Parathyroid adenoma (tissue), 2 donors: Measurements from ENCODE around the gene TNPO1.
"Not testable (repeated sequence)": the region's sequence is repeated elsewhere in the genome, so short reads cannot be mapped to it uniquely, and the experiment has no call there.

Experiments
- H2AFZ ChIP-seq: fragments of 300-600 bp; sonication (generic); one replicate; pipeline ENCODE4 v1.7.0; 2017; ENCODE audit warnings: antibody characterized with exemption, mild to moderate bottlenecking
- H3K27ac ChIP-seq: fragments of 300-600 bp; sonication (generic); one replicate; pipeline ENCODE4 v1.7.0; 2017
- H3K27me3 ChIP-seq: fragments of 300-600 bp; sonication (generic); one replicate; pipeline ENCODE4 v1.7.0; 2017; ENCODE audit warnings: low read length; ENCODE audit not compliant: control insufficient read depth, insufficient read depth
- H3K36me3 ChIP-seq: fragments of 300-600 bp; sonication (generic); one replicate; pipeline ENCODE4 v1.7.0; 2017; ENCODE audit warnings: low read length; ENCODE audit not compliant: control insufficient read depth, insufficient read depth
- H3K4me1 ChIP-seq: fragments of 300-600 bp; sonication (generic); one replicate; pipeline ENCODE4 v1.7.0; 2017; ENCODE audit warnings: control low read depth
- H3K4me2 ChIP-seq: fragments of 300-600 bp; sonication (generic); one replicate; pipeline ENCODE4 v1.7.0; 2017; ENCODE audit warnings: low read length
- H3K4me3 ChIP-seq: fragments of 300-600 bp; sonication (generic); one replicate; pipeline ENCODE4 v1.7.0; 2017; ENCODE audit warnings: low read depth, low read length
- H3K79me2 ChIP-seq: fragments of 300-600 bp; sonication (generic); one replicate; pipeline ENCODE4 v1.7.0; 2017; ENCODE audit warnings: control low read depth
- H3K9ac ChIP-seq: fragments of 300-600 bp; sonication (generic); one replicate; pipeline ENCODE4 v1.7.0; 2017; ENCODE audit warnings: mild to moderate bottlenecking
- H3K9me3 ChIP-seq: fragments of 300-600 bp; sonication (generic); one replicate; pipeline ENCODE4 v1.7.0; 2017; ENCODE audit warnings: low read length; ENCODE audit not compliant: control insufficient read depth
- TF ChIP-seq, protein P1 (sequence below): fragments of 300-600 bp; sonication (generic); IDR thresholded peaks from one replicate; pipeline ENCODE4 v1.7.0; 2017; ENCODE audit warnings: antibody characterized with exemption, mild to moderate bottlenecking
- donor health status: primary hyperparathyroidism.

TNPO1 gene

DNA sequence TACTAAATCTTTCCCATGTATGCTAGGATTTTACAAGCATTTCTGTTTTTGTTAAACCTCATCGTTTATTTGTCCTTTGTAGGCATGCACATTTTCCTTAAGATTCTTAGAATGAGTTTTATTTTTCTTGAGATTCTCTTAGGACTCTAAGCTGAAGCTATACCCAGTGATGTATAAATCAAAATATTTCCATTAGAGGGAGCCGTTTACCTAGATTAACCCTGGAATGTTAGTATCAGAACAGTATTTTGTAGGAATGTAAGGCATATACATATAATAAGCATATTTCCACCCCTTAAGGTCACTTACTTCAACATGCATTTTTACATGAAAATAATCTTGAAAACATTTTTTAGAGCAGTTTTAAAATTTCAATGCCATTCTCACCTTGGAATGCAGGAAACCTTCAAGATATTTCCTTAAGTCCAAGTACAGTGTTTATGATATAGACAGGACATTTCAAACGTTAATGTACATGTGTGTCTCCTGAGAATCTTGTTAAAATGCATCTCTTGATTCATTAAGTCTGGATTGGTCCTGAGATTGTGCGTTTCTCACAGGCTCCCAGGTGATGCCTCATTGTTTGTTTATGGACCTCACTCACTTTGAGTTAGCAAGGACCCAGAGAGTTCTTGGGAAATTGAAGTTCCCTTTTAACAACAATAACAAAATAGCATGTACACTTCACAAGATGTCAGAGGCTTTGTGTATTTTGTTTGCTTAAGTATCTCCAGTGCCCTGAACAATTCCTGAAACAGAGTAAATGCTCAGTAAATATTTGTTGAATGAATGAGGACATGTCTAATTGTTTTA is 104.4 kb downstream of the TNPO1 start:
- TF ChIP-seq, protein P1, sequence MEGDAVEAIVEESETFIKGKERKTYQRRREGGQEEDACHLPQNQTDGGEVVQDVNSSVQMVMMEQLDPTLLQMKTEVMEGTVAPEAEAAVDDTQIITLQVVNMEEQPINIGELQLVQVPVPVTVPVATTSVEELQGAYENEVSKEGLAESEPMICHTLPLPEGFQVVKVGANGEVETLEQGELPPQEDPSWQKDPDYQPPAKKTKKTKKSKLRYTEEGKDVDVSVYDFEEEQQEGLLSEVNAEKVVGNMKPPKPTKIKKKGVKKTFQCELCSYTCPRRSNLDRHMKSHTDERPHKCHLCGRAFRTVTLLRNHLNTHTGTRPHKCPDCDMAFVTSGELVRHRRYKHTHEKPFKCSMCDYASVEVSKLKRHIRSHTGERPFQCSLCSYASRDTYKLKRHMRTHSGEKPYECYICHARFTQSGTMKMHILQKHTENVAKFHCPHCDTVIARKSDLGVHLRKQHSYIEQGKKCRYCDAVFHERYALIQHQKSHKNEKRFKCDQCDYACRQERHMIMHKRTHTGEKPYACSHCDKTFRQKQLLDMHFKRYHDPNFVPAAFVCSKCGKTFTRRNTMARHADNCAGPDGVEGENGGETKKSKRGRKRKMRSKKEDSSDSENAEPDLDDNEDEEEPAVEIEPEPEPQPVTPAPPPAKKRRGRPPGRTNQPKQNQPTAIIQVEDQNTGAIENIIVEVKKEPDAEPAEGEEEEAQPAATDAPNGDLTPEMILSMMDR: no peak
- no peaks in the 10 kb centered on the region for H3K79me2 ChIP-seq
- no peaks in the 10 kb centered on the region for H3K27me3 ChIP-seq
- no peak overlapping the region for H3K9ac ChIP-seq
- H3K4me3 ChIP-seq: no peak overlapping the region
- H3K27ac ChIP-seq: no peak overlapping the region
- H3K4me1 ChIP-seq: no peaks in the 10 kb centered on the region
- no peaks in the 10 kb centered on the region for H3K9me3 ChIP-seq
- no peak overlapping the region for H3K4me2 ChIP-seq
- H3K36me3 ChIP-seq: no peaks in the 10 kb centered on the region
- no peak overlapping the region for H2AFZ ChIP-seq

DNA sequence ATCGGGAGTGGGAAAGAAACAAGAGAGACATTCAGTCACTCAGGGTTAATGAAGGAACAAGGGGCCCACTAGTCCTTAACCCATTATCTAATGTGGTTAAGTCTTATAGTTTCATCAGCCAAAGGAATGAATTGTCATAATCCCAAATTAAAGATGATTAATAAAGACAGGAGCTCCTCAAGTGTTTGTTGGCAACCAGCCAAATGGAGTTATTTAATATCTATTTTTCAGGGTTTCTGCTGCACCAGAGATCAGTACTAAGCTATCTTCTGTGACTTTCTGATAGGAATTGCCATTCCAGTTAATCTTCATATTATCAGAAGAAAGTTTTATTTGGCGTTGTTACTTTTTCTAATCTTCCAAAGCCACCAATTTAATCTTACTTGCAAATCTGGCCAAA is 105.4 kb downstream of the TNPO1 start:
- TF ChIP-seq, protein P1: no peak
- H3K9ac ChIP-seq: no peak overlapping the region
- no peaks in the 10 kb centered on the region for H3K9me3 ChIP-seq
- H3K4me2 ChIP-seq: no peak overlapping the region
- no peak overlapping the region for H3K27ac ChIP-seq
- H3K36me3 ChIP-seq: no peaks in the 10 kb centered on the region
- no peaks in the 10 kb centered on the region for H3K27me3 ChIP-seq
- no peaks in the 10 kb centered on the region for H3K4me1 ChIP-seq
- H3K79me2 ChIP-seq: no peaks in the 10 kb centered on the region
- H2AFZ ChIP-seq: no peak overlapping the region
- H3K4me3 ChIP-seq: no peak overlapping the region

DNA sequence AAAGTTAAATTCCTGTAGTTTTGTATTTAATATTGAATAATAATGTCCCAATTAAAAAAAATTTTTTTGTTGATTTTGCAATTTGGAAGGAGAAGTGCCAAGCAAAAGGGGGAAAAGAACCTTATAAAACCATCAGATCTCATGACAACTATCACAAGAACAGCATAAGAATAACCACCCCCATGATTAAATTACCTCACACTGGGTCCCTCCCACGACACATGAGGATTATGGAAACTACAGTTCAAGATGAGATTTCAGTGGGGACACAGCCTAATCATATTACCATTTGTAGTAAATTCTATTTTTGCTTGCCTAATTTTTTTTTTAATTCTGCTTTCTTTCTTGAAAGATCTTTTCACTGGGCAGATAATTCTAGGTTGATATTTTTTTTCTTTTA is 106.0 kb downstream of the TNPO1 start:
- no peak overlapping the region for H2AFZ ChIP-seq
- TF ChIP-seq, protein P1: no peak

DNA sequence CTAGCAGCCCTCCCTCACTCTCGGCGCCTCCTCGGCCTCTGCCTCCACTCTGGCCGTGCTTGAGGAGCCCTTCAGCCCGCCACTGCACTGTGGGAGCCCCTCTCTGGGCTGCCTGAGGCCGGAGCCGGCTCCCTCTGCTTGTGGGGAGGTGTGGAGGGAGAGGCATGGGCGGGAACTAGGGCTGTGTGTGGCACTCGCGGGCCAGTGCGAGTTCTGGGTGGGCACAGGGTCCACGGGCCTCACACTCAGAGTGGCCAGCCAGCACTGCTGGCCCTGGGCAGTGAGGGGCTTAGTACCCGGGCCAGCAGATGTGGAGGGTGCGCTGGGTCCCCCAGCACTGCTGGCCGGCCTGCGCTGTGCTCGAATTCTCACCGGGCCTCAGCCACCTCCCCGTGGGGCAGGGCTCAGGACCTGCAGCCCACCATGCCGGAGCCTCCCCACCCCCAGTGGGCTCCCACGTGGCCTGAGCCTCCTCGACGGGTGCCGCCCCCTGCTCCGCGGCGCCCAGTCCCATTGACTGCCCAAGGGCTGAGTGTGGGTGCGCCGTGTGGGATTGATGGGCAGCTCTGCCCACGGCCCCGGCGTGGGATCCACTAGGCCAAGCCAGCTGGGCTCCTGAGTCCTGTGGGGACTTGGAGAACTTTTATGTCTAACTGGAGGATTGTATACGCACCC is 109.0 kb downstream of the TNPO1 start:
- TF ChIP-seq, protein P1: no peak
- no peak overlapping the region for H3K4me3 ChIP-seq
- no peak overlapping the region for H3K4me2 ChIP-seq
- no peak overlapping the region for H2AFZ ChIP-seq
- H3K27me3 ChIP-seq: no peaks in the 10 kb centered on the region
- no peak overlapping the region for H3K27ac ChIP-seq
- H3K9ac ChIP-seq: no peak overlapping the region
- H3K36me3 ChIP-seq: no peaks in the 10 kb centered on the region
- no peaks in the 10 kb centered on the region for H3K9me3 ChIP-seq
- H3K4me1 ChIP-seq: no peaks in the 10 kb centered on the region
- no peaks in the 10 kb centered on the region for H3K79me2 ChIP-seq

More for the DNA sequence above, 106.0 kb downstream of the TNPO1 start:
- no peaks in the 10 kb centered on the region for H3K27me3 ChIP-seq
- no peaks in the 10 kb centered on the region for H3K36me3 ChIP-seq
- H3K4me1 ChIP-seq: no peaks in the 10 kb centered on the region
- H3K27ac ChIP-seq: no peak overlapping the region
- H3K4me2 ChIP-seq: no peak overlapping the region
- no peaks in the 10 kb centered on the region for H3K9me3 ChIP-seq
- H3K4me3 ChIP-seq: no peak overlapping the region
- no peak overlapping the region for H3K9ac ChIP-seq
- H3K79me2 ChIP-seq: no peaks in the 10 kb centered on the region

DNA sequence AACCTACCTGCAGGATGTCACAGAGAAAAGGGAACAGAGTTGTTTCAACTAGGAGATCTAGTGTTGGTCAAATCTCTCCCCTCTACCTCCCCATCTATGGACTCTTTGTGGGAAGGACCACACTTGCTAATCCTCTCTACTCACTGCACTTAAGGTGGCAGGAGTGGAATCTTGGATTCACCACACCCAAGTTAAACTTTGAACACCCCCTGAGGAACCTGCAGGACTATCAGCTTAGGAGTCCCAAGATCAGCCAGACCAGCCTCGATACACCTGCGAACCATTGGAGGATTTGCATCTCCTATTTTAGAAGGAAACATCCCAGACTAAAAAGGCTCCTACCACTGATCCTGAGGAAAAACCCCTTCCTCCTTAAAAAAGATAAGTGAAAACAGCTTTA is 116.2 kb downstream of the TNPO1 start:
- H3K4me1 ChIP-seq, H3K9ac ChIP-seq, H3K9me3 ChIP-seq, H2AFZ ChIP-seq, H3K4me2 ChIP-seq, H3K27ac ChIP-seq, H3K36me3 ChIP-seq, H3K27me3 ChIP-seq, H3K4me3 ChIP-seq, H3K79me2 ChIP-seq: not testable (repeated sequence)

DNA sequence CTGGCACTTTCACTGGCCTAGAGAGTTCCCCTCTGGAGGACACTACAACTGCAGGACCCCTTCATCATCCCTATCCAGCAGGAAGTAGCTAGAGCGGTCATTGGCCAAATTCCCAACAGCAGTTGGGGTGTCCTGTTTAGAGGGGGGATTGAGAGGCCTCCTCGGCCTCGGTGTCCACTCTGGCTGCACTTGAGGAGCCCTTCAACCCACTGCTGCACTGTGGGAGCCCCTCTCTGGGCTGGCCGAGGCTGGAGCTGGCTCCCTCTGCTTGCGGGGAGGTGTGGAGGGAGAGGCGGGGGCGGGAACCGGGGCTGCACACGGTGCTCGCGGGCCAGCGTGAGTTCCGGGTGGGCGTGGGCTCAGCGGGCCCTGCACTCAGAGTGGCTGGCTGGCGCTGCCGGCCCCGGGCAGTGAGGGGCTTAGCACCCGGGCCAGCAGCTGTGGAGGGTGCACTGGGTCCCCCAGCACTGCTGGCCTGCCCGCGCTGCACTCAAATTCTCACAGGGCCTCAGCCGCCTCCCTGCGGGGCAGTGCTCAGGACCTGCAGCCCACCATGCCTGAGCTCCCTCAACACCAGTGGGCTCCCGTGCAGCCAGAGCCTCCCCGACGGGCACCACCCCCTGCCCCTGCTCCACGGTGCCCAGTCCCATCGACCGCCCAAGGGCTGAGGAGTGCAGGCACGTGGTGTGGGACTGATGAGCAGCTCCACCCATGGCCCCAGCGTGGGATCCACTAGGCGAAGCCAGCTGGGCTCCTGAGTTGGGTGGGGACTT is 118.7 kb downstream of the TNPO1 start:
- H3K27me3 ChIP-seq, H2AFZ ChIP-seq, H3K9me3 ChIP-seq, H3K4me1 ChIP-seq, H3K4me2 ChIP-seq, H3K79me2 ChIP-seq, H3K4me3 ChIP-seq, H3K9ac ChIP-seq, H3K27ac ChIP-seq, H3K36me3 ChIP-seq: not testable (repeated sequence)
